Stimulated activated naive CD8-positive, alpha-beta T cell treated with anti-CD3 and anti-CD28 coated beads, Interleukin-15, Interleukin-2, amounts not matched to agents 100 ng/mL and 50 ng/mL, for 24 hours (primary cell): Measurements from ENCODE around the gene UGT2A3.

Experiments used
- H3K27ac Mint-ChIP-seq: one replicate; pipeline ENCODE4 v1.8.0; 2021; ENCODE audit warnings: mild to moderate bottlenecking, mixed read lengths
- H3K27me3 Mint-ChIP-seq: one replicate; pipeline ENCODE4 v1.8.0; 2021; ENCODE audit warnings: mixed read lengths
- H3K36me3 Mint-ChIP-seq: one replicate; pipeline ENCODE4 v1.8.0; 2021; ENCODE audit warnings: low read depth, mixed read lengths
- H3K4me1 Mint-ChIP-seq: one replicate; pipeline ENCODE4 v1.8.0; 2021; ENCODE audit warnings: low read depth, mixed read lengths
- H3K4me3 Mint-ChIP-seq: one replicate; pipeline ENCODE4 v1.8.0; 2021; ENCODE audit warnings: mild to moderate bottlenecking, mixed read lengths
- H3K9me3 Mint-ChIP-seq: one replicate; pipeline ENCODE4 v1.8.0; 2021; ENCODE audit warnings: mixed read lengths

UGT2A3 gene

DNA sequence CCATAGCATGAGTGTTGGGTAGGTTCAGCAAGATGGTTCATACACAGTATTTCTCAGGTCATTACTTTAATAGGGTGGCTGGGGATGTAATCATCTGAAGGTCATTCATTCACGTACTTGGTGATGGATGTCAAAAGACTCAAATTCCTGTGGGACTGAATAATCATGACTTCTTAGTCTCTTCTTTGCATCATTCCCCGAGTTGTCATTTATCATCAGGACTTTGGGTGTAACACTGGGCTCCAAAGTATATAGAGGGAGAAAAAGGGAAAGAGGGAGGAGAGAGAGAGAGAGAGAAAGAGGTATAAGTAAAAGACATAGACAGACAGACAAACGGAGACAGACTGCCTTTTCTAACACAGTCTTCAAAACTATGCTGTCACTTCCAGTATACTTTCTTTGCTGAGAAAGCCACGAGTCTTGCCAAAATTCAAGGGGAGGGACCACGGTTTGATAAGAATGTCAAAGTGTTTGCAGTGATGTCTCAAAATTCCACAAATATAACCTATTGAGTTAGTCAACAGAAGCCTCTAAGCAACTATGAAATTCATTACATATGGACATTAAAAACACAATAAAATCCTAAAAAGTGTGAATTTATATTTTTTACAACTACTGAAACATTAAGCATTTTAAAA lies 55.9 kb downstream of the UGT2A3 start:
- H3K27ac Mint-ChIP-seq = no peak overlapping the region
- no peak overlapping the region for H3K4me3 Mint-ChIP-seq
- H3K9me3 Mint-ChIP-seq = no peaks in the 10 kb centered on the region

GRCh38 chr4:68892861-68893260 lies 58.7 kb downstream of the UGT2A3 start:
- H3K9me3 Mint-ChIP-seq = no peaks in the 10 kb centered on the region
- no peaks in the 10 kb centered on the region for H3K4me1 Mint-ChIP-seq
- no peaks in the 10 kb centered on the region for H3K27me3 Mint-ChIP-seq
- H3K4me3 Mint-ChIP-seq = no peak overlapping the region
- H3K27ac Mint-ChIP-seq = no peak overlapping the region
- H3K36me3 Mint-ChIP-seq = no peaks in the 10 kb centered on the region

More for the DNA sequence above, 55.9 kb downstream of the UGT2A3 start:
- Mint-ChIP-seq H3K27me3 (no peaks in the 10 kb centered on the region), H3K36me3 (no peaks in the 10 kb centered on the region), H3K4me1 (no peaks in the 10 kb centered on the region)

DNA sequence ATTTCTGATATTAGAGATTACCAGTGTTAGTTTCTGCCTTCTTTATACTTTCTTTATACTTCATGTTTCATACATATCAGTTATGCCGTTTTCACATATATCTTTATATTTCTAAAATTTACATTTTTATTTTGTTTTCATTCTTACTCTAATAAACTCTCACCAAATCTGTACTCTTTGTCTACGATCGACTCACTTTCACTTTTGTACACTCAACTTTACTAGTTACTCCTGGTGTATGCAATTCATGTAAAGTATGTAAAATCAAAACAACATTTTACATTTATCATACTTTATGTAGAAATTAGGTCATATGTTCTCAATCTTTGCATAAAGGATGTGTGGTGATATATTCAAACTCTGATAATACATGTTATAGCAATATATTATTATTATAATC lies 59.9 kb downstream of the UGT2A3 start:
- Mint-ChIP-seq H3K36me3 (no peaks in the 10 kb centered on the region), H3K27ac (no peak overlapping the region), H3K27me3 (no peaks in the 10 kb centered on the region), H3K4me1 (no peaks in the 10 kb centered on the region), H3K9me3 (no peaks in the 10 kb centered on the region), H3K4me3 (no peak overlapping the region)

GRCh38 chr4:68885545-68885944 lies 66.1 kb downstream of the UGT2A3 start:
- Mint-ChIP-seq H3K9me3 (no peaks in the 10 kb centered on the region), H3K27me3 (no peaks in the 10 kb centered on the region), H3K36me3 (no peaks in the 10 kb centered on the region), H3K4me3 (no peak overlapping the region), H3K27ac (no peak overlapping the region), H3K4me1 (no peaks in the 10 kb centered on the region)

GRCh38 chr4:68883870-68884269 lies 67.7 kb downstream of the UGT2A3 start:
- no peaks in the 10 kb centered on the region for H3K4me1 Mint-ChIP-seq
- H3K27me3 Mint-ChIP-seq = no peaks in the 10 kb centered on the region
- H3K27ac Mint-ChIP-seq = no peak overlapping the region
- no peaks in the 10 kb centered on the region for H3K36me3 Mint-ChIP-seq
- no peaks in the 10 kb centered on the region for H3K9me3 Mint-ChIP-seq
- no peak overlapping the region for H3K4me3 Mint-ChIP-seq
